GM12878 (cell line): ENCODE measurements around the gene MRPL21. TPM values are rescaled to one million over a fixed set of nuclear protein-coding genes. Genes with fewer than 3 reads are reported as not detected.

Source experiments
- CEBPZ ChIP-seq: fragments of 150-350 bp; IDR thresholded peaks from 2 replicates; pipeline ENCODE4 v1.6.1; 2016; ENCODE audit warnings: low read depth, low read length
- CHD1 ChIP-seq: IDR thresholded peaks from 2 replicates; pipeline ENCODE4 v1.6.1; 2012; ENCODE audit warnings: low read depth, low read length, improper control_type of control experiment
- CUX1 ChIP-seq: IDR thresholded peaks from 2 replicates; pipeline ENCODE4 v1.6.1; 2012; ENCODE audit warnings: improper control_type of control experiment, low read depth, low read length; ENCODE audit not compliant: insufficient replicate concordance
- EP300 ChIP-seq, 2 experiments: fragments of 150-350 bp in 1 of 2; IDR thresholded peaks; 2 replicates each; pipeline ENCODE4 v1.6.1; 2011 to 2012; ENCODE audit warnings: low read depth in 2 of 2, low read length in 2 of 2, borderline replicate concordance in 1 of 2, improper control_type of control experiment in 1 of 2, inconsistent platforms in 1 of 2; ENCODE audit not compliant: control insufficient read depth in 1 of 2
- HSF1 ChIP-seq: fragments of 150-350 bp; IDR thresholded peaks from 2 replicates; pipeline ENCODE4 v1.6.1; 2014; ENCODE audit warnings: mild to moderate bottlenecking, low read depth, low read length
- JUNB ChIP-seq: IDR thresholded peaks from 2 replicates; pipeline ENCODE4 v1.6.1; 2016; ENCODE audit warnings: antibody characterized with exemption, mild to moderate bottlenecking
- SMAD5 ChIP-seq: IDR thresholded peaks from 2 replicates; pipeline ENCODE4 v1.6.1; 2016; ENCODE audit warnings: antibody characterized with exemption, low read depth
- ZZZ3 ChIP-seq: IDR thresholded peaks from 2 replicates; pipeline ENCODE4 v1.6.1; 2011; ENCODE audit warnings: low read depth; ENCODE audit not compliant: control insufficient read depth, insufficient read length
- polyA plus RNA-seq, 11 experiments: library from polyadenylated mRNA; depleted of rRNA in 4 of 11; unstranded in 6 of 11; stranded (reverse) in 5 of 11; fragments of >200 nt; fragmentation: Nextera tagmentation in 4 of 11; fragmentation: Illumina TruSeq in 1 of 11; extraction: Ambion mirVana in 4 of 11; extraction: Trizol in 1 of 11; gene quantifications; 1 replicate in 1 of 11; 2 replicates in 10 of 11; pipeline versions ENCODE4 v1.2.1 to v1.2.3, GENCODE V29; 2011 to 2016; ENCODE audit warnings: inconsistent platforms in 2 of 11, missing spikeins in 2 of 11, low read depth in 1 of 11
- total RNA-seq, 4 experiments: library from RNA; depleted of rRNA in 3 of 4; stranded (reverse); fragments of >200 nt in 3 of 4; fragmentation: Illumina TruSeq in 1 of 4; extraction: Trizol in 1 of 4; gene quantifications; 2 replicates each; pipeline versions ENCODE4 v1.2.1 to v1.2.3, GENCODE V29; 2013 to 2021

Gene MRPL21
- total and polyA plus RNA-seq, 10 of the 15 experiments (the other 5 are each of a cell fraction or from before 2014, with no cell fraction given), result 86.6 to 283 (median 130) TPM

GRCh38 chr11:68939583-68940555 is 36.2 kb upstream of the MRPL21 start (continued):
- TF ChIP-seq CUX1 (no peak), JUNB (no peak), HSF1 (no peak), CHD1 (no peak), ZZZ3 (no peak), EP300 (IDR thresholded peaks at IDR 0.05; ENCODE audit: borderline replicate concordance in 1 of 2, control insufficient read depth in 1 of 2, low read depth in 2 of 2, low read length in 2 of 2) (no peak), SMAD5 (no peak), CEBPZ (no peak)
